IPS-NIHi7 (cell line): ENCODE data around the gene STAB1.

Experiments
- DNase-seq: peaks from one replicate; pipeline ENCODE4 v3.0.0; 2012; ENCODE audit warnings: mixed read lengths; ENCODE audit errors: extremely low spot score

Gene STAB1

DNA sequence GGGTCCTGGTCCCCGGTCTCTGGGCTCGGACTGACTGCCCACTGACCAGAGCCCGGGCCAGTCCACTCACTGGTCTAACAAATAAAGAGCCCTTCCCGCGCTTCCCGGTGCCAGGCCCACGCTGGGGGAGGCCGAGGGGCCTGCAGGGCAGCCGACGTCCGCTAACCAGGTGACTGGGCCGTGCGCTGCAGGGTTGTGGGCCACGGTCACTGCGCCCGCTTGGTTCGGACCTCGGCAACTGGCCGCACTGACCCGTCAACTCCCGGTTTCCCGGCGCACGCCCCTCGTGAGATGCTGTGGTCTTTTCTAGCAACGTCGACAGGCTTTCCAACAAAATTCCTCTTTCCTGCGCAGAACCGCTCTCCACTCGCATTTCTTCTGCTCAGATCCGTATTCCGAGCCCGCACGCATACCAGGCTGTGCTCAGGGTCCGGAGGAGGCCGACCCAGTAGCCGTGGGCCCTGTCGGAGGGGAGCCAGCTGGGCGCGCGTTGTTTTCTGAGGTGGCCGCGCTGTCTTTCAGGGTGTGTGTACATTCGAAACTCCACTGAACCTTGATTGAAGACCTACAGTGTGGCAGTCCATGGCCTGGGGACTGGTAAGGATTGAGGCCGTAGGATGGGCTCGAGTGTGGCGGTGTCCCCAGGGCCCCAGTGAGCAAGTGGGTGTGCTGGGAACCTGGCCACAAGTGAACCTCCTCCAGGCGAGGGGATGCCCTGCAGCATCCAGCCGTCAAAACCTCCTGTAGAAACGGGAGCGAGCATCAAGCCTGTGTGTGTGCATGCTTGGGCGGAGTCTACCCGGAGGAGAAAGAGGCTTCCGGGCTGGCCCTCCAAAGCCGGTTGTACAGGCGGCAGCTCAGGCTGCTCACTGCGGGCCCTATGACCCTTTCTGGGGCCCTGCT, 39.4 kb downstream of the STAB1 start:
- no peak for DNase-seq

DNA sequence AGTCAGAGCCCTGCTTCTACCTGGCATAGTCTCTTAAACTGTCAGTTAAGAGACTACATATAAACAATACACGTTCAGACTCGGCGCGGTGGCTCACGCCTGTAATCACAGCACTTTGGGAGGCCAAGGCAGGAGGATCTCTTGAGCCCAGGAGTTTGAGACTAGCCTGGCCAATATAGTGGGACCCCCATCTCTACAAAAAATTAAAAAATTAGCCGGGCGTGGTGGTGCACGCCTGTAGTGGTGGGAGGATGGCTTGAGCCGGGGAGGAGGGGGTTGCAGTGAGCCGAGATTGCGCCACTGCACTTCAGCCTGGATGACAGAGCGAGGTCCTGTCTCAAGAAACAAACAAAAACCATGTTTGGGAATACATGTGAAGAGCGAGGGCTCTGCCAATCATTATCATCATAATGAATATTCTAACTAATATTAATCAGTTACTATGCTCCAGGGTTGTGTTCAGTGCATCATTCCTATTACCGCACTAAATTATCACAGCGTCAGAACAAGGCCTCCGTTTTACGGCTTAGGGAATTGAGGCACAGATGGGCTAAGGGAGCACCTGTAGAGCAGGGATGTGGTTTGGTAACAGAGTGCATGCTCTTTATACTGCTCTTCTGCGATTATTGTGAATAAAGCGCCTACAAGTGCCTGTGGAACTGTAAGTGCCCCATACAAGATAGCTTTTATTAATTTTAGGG, 40.4 kb downstream of the STAB1 start:
- no peak for DNase-seq

DNA sequence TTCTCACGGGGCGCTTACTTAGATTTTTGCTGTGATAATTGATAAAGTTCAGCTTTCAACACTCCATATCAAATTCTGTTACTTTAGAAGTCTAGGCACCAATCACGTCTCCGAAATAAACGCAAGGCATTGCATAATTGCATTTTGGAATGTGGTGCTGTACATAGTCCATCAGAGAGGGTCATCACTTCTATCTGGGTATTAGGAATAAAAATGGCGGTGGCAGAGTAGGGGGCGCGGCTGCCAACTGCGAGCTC, 40.9 kb downstream of the STAB1 start:
- no peak for DNase-seq

DNA sequence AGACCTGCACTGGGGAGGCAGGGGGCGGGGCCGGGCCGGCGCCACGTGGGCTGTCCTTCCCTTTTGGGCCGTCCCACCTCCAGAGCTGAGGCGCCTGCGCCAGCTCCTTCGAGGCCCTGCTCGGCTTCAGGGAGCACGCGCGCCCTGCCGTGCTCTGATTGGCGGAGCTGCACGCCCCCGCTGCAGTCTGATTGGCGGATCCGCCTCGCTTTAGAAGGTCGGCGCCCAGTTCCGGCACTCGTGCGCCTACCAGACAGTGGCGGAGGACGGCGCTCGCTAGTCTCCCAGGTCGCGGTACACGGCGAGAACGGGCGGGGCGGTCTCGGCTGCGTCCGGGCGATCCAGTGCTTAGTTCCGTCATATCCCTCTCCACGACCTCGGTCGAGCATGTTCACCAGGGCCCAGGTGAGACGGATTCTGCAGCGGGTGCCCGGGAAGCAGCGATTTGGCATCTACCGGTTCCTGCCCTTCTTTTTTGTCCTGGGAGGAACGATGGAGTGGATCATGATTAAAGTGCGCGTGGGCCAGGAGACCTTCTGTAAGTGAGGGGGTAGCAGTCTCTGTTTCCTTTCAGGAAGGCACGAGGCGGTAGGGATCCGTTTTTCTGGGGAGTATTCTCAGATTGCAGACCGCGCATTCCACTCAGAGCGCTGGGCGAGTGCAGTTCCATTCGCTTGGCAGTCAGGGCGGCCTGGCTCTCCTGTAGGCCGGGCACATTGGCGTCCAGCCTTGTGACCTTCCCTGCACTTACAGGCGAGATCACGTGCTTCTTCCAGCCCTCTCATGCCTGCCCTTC, 41.4 kb downstream of the STAB1 start, which contains the start of gene UQCC5:
UQCC5 (plus strand) TSS at position 237 of the 796 bp plus-strand sequence; CDS start at position 388, 151 bp downstream.
- peak; percentile 99 for DNase-seq

DNA sequence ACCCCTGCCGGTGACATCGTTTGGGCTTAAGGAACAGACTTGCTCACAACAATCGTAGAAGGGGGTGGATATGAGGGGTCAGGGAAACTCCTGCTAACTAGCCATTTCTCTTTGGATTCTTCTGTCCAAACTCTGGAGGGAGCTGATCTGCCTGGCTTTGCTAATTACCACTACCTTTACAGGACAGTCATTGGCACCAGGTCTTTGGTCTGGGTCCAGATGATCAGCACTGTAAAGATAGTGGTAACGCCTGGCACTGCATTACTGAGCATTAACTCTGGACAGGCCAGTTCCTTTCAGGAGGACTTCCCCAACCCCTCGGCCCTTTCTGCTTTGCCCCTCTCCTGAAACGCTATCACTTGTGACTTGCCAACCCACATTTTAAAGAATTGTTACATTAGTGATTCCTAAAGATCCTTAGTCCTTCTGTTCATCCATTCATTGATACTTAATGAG, 42.1 kb downstream of the STAB1 start:
- no peak for DNase-seq

DNA sequence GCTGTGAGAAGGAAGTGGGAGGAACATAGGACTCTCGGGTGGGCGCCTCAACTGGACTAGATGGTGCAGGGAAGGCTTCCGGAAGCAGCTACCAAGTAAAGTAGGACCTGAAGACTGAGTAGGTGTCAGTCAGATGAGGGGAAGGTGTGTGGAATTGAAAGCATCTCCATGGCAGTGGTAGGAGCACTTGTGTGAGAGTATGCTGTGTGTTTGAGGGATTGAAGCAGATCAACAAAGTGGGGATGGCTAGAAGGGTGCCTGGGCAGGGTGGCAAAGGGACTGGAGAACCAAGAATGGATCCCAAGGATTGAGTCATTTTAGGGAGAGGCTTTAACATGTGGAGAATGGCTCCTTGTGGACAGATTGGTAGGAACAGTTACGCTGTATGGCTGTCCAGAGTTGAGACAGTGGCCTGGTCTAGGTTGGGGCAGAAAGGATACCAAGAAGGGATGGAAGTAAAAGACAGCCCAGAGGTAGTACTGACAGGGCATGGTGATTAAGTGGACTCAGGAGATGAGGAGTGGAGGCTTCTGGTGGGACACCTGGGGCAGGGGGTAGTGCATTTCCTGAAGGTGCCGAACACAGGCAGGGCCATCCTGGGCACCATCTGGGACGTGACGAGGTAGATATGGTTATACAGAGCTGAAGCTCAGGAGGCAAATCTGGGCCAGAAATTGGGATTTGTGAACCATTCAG, 42.7 kb downstream of the STAB1 start:
- DNase-seq: no peak

DNA sequence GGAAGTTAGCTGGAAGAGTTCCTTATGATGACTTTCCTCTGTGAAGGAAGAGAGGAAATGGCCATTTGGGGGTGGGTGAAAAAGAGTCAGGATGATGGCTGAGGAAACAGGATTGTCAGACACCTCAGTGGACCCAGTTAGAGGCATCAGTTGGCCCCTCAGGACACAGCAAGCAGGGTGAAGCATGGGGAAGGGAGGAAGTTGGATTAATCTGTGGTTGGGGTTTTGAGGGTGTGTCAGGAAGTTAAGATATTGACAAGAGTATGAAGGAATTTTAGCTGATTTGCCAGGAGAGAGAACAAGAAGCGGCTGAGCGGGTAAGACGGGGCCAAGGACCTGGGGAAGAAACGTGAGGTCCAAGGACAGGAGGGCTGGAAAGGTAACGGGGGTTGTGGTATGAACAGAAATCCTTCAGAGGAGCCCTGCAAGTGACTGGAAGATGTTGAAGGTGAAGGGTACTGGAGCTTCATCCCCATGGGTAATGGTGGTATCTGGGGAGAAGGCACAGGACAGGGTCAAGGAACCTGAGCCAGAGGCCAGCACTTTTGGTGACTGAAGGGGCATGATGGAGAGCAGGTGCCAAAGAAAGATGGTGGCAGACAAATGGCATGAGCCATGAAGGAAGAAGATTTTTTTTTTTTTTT, 44.0 kb downstream of the STAB1 start:
- no peak for DNase-seq

DNA sequence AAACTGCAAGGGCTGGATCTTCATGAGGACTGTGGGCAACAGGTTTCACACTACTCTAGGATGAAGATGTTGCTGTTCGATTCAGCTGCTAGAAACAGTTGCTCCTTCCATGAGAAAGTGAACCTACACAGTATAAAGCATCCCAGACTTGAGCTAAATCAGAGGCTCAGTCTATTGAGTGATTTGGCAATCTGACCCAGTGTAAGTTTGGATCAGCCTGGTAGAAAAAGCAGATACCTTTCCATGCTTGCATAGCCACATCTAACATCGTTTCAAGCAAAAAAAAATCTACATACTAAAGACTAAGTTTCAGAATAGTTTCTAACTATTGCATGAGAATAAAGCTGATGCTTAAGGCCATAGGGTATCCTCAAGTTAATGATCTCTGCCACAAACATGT, 45.9 kb downstream of the STAB1 start:
- no peak for DNase-seq

DNA sequence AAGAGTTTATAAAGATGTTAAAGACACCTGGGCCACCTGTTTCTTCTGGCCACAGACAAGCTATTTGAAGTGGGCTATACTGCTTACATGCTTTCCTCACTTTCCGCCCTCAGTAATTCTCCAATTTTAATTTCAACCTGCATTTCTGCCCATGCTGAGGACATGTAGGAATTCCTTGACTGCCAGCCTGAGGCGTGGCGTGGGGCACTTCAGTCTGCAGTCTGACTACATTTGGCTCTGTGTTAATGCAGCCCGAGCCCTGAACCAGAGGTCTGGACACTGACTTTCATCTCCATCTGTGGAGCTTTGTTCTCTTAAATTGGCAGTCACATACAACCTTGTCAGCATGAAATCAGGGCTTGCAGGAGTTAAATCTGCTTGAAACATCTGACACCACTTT, 49.8 kb downstream of the STAB1 start:
- no peak for DNase-seq

DNA sequence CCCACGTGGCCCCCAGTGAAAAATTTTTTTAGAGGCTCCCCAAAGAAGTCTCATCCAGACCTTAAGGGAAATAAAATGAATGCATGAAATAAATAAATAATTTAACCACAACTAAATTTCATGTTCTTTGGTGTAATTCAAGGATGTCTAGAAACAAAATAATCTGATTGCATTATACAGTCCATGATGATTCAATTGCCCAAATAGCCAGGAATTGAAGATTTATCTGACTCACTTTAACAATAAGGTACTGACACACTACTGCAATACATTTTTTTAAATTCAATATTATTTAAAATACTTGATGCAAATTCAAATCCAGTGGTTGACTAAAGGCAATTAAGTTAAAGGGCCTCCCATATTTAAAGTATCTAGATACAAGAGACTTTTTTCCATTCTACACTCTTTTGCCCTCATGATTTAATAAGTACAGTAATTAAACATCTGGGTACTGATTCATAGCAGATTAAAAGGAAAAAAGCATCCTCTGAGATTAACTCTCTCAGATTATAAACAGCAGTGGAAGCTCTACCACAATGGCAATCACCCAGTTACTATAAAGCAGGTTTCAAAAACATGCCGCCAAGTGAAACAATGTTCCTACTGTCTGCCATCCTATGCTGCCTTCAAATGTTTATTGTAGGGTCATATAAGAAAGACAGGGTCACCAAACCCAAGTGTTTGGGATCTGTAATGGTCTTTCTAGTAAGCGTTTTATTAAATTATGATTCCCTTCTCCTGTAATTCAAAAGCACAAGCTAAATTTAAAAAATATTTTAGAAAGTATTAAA, 51.2 kb downstream of the STAB1 start:
- no peak for DNase-seq

DNA sequence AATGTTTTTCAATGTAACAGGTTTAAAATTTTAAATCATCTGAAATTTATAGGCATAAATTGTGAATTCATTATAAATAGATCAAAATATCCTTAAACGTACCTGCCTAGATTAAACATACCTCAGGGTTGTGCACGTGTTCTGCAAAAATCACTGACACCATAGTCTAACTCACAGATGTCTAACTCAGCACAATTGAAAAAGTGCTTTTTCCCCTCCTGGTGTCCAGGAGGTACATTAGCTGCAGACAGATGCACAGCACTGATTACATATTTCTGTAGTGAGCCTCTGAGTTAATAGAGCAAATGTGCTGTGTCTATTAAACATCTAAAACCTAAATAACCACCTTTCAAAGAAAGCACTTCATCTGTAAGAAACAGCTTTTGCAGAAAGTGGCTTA, 52.0 kb downstream of the STAB1 start:
- DNase-seq: no peak

DNA sequence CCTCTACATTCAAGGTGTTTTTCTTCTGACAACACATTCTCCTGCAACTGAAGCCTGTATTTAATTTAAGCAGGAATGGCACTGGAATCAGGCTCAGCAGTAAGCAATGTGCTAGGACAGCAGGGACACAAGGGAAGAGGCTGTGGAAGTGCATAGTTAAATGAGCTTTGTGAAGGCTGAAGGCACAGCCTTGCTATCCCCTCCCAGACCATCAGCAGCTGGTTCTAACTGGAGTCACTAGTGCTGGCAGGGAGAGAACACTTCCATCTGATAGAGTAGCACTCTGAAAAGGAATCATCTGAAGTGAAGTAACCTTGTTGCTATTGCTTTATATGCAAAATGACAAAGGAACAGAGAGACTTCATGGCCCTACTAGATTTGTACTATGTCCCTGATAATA, 56.0 kb downstream of the STAB1 start:
- no peak for DNase-seq

DNA sequence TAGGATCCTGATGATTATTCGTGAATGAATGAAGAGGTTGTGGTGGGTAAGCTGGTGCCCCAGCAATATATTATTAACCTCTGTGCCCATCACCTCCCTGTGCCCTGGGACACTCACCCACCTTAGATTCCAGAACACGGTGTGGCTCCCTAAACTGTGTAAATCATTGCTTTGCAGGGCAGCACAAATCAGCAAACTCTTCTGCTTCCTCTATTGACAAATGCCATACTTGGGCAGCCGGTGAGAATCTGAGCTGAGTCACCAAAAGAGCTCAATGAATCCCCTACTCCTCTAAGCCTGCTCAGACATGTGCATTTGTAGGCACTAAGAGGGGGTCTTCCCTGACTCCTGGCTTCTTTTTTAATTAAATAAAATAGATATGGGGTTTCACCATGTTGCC, 57.0 kb downstream of the STAB1 start:
- no peak for DNase-seq

DNA sequence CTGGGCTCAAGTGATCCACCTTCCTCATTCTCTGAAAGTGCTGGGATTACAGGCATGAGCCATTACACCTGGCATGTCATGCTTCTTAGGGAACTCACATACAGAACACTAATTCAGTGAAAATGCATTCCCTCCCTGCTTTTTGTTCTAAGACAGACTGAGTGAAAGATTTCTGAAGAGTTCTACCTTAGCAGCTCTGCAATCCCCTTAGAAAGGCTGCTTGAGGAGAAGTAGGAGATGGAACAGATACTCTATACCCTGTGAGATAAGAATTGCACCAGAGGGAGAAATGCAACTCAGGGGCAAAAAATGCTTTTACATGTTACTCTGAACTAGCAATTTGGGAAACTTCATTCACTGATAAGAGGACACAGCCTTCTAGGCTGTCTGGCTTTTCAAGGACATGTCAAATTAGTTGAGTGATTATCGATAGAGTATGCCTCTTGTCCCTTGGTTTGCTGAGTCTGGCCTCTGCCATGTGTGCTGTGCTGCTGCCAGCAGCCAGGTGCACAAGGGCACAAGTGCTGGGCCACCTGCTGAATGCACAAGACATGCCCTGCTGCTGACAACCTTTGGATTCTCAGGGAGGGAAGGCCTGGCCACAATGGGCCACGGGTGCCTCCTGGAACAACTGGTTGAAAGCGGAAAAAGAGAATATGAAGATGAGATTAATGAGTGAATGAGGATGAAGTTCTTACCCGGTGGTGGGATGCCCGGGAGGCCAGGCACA, 59.1 kb downstream of the STAB1 start:
- no peak for DNase-seq

DNA sequence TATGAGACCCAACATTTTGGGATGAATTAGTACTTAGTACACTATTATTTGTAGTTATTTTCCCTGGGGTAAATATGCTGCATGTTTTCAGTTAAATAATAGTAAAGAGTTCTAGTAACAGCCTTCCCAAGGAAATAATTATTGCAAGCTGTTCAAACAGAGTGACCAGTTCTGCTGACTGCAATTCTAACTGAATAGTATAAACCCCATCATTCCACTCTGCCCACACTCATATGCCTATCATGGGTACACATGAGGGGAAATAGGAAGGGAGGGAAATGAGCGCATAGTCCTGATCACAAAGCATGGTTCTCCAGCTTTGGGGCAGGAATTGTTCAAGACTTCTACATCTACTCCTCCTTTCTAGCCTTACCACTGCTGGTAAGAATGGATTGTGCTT, 59.9 kb downstream of the STAB1 start:
- no peak for DNase-seq

DNA sequence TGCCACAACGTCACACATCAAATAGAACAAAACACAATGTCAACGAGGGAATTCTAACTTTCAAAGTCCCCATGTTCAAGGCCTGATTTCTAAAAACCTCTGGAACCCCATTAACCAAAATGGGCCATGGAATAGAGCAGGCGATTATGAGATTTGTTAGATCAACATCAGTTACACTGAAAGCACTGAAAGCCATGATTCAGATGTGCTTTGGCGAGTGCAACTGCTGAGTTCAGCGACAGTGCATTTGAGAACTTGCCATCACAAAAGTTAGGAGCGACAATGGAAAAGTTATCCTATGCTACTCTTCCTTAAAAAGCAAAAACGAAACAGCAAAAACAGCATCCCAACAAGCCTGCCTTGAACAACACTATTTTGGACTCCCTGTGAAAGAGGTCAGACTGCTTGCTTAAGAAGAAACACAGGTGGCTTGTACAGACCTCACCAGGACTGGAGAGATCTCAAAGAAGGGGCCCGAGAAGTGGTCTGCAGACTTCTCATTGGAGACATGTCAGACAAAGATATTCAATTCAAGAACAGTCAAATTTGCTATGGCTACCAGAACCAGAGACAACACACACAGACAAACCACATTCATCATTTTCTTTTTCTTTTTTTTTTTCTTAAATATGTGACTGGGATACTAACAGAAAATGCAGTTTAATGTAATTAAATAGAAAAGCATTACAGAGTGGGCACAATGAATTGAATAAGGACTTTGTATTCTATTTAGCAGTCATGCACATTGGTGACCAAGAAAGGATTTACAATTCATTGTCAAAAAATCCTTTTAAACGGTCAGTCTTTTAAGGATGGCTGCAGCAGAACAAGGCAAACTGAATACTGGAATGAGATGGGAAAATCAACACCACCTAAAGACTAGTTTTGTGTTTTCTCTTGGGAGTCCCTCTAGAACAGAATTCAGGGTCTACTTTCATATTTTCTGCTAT, 62.1 kb downstream of the STAB1 start:
- DNase-seq: no peak

DNA sequence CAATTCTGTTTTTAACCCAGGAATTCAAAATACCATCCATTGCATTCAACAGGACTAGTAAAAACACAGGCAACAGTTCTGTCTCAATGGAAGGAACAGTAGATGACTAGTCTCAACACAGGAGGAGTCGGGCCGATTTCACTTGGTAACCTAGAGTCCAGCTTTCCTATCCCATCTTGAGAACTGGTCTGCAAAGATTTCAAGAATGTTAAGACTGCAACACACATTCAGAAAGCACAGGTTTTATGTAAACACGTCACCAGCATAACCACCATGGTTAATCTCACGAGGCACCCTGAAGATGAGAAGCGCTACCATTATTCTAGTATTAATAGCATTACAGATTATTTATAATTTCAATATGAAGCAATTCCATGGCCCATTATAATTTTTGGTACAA, 63.3 kb downstream of the STAB1 start:
- DNase-seq: no peak

DNA sequence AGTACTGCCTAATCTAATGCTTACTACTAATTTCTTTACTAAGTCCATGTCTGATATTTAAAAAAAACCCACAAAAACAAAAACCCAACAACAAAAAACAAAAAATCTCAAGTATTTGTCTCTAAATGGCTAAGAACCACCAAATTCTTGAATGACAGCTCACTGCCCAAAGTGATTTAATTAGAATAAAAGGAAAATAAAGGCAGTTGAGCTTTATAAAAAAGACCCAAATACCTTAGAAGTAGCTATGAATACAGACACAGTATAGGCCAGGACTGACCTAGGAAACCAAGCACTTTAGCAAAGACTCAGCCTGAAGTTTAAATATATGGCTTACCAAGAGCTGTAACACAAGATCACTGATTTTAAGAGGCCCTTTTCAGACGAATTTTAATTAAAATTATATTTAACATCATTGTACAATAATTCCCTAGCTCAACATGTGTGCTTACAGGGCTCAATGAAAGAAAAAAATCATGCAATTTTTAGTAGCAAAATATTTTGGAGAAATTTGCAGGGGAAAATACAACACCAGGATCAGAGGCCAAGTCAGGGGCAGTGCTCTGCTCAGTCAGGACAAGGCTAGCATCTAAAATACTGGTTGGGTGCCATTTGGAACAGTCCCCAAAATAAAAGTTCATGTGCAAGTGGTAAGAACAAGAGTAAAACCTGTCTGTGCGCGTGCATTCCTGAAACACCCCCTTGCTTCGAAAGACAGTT, 66.0 kb downstream of the STAB1 start:
- no peak for DNase-seq
